Sigmoid colon (tissue), 4 donors: Measurements from ENCODE around the gene PCDHA1.

ENCODE experiments used
- EP300 ChIP-seq, 4 donors: sonication (generic); formaldehyde crosslinking; IDR thresholded peaks; one replicate each; pipeline ENCODE4 v1.6.1; 2017; ENCODE audit warnings: antibody characterized with exemption in 4 of 4
- POLR2A ChIP-seq, 2 donors: fragments of 450-650 bp; IDR thresholded peaks; one replicate each; pipeline ENCODE4 v1.6.1; 2016; ENCODE audit warnings: antibody characterized with exemption in 2 of 2, mild to moderate bottlenecking in 2 of 2, moderate library complexity in 2 of 2
- POLR2AphosphoS5 ChIP-seq, 4 donors: sonication (generic); formaldehyde crosslinking; IDR thresholded peaks; one replicate each; pipeline ENCODE4 v1.6.1; 2017; ENCODE audit warnings: antibody characterized with exemption in 4 of 4
- TF ChIP-seq, protein P1 (sequence below), 4 experiments: fragments of 450-650 bp in 3 of 4; fragments of 200-600 bp in 1 of 4; IDR thresholded peaks; one replicate each; pipeline ENCODE4 v1.5.1; 2016 to 2019; ENCODE audit warnings: antibody characterized with exemption in 4 of 4, mild to moderate bottlenecking in 3 of 4, moderate library complexity in 2 of 4

DNA sequence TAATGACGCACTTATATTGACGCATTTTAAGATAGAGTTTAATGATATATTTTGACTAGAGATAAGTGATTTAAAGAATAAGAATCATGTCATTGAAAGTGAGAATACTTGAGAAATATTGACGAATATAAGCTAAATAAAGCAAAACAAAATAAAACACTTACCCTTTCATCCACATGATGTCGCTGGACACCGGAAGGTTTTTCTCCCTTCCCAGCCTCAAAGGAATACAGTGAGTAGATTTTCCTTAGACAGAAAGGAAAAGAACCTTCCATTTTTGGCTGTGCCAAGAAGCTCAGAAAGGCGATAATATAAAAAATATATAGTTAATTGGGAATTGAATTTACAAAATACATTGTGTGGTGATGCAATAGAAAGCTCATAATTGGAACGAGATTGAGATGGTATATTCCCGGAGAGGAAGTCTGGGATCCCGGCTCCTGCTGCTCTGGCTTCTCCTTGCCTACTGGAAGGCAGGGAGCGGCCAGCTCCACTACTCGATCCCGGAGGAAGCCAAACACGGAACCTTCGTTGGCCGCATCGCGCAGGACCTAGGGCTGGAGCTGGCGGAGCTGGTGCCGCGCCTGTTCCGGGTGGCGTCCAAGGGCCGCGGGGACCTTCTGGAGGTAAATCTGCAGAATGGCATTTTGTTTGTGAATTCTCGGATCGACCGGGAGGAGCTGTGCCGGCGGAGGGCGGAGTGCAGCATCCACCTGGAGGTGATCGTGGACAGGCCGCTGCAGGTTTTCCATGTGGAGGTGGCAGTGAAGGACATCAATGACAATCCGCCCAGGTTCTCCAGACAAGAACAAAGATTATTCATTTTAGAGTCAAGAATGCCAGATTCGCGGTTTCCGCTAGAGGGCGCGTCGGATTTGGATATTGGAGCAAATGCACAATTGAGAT lies 35.7 kb downstream of the PCDHA1 start, which contains the start of gene PCDHA5:
- TF ChIP-seq, protein P1, sequence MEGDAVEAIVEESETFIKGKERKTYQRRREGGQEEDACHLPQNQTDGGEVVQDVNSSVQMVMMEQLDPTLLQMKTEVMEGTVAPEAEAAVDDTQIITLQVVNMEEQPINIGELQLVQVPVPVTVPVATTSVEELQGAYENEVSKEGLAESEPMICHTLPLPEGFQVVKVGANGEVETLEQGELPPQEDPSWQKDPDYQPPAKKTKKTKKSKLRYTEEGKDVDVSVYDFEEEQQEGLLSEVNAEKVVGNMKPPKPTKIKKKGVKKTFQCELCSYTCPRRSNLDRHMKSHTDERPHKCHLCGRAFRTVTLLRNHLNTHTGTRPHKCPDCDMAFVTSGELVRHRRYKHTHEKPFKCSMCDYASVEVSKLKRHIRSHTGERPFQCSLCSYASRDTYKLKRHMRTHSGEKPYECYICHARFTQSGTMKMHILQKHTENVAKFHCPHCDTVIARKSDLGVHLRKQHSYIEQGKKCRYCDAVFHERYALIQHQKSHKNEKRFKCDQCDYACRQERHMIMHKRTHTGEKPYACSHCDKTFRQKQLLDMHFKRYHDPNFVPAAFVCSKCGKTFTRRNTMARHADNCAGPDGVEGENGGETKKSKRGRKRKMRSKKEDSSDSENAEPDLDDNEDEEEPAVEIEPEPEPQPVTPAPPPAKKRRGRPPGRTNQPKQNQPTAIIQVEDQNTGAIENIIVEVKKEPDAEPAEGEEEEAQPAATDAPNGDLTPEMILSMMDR (IDR thresholded peaks at IDR 0.05), result peak in 1 of 4 experiments; percentile 27
- TF ChIP-seq POLR2A (IDR thresholded peaks at IDR 0.05), result no peak
- no peak for TF ChIP-seq POLR2AphosphoS5 (IDR thresholded peaks at IDR 0.05)
- no peak for TF ChIP-seq EP300 (IDR thresholded peaks at IDR 0.05)
